GM12892 (cell line): Measurements from ENCODE around the gene OR6Y1.

ENCODE experiments used
- POLR2A ChIP-seq: IDR thresholded peaks from 2 replicates; pipeline ENCODE4 v1.6.1; 2011; ENCODE audit warnings: low read depth, low read length, control low read depth
- TAF1 ChIP-seq: IDR thresholded peaks from 2 replicates; pipeline ENCODE4 v1.6.1; 2011; ENCODE audit warnings: low read depth, mild to moderate bottlenecking, control low read depth, low read length, borderline replicate concordance

DNA sequence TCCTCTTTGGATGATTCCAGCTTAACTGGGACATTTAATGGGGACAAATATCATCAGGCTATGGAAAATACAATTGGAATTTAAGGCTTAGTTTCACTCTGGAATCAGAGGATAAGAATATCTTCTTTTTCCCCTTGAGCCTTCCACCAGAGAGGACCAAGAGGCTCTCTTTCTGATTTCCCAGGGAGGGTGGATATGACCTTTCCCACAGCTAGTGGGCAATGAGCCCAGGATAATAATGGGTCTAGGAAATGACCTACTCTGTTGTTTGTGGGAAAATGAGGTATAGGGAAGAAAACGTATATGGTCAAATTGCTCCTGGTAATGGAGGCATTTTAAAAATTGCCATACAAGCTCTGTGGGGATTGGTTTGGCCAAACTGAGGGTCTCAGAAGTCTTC lies 1.9 kb downstream of the OR6Y1 start:
- TF ChIP-seq POLR2A (no peak), TAF1 (no peak)
